ENCODE data around the gene CXCL16.

Gene CXCL16

DNA sequence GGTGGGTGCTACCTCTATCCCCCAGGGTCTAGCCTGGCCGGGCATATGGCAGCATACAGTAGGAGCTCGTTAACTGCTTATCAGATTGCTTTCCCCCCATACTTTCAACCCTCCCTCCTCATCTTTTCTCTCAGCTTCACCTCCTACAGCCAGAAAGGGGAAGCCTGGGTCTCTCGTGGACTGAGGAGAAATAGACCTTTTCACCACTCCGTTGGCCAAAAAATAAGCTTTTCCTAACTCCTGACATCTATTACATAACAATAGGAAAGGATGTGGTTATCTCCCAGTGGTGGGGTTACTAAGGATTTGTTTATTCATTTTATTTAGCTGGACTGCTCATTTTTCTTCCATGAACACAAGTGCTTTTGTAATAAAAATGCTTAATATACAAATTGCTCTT, 9.0 kb upstream of the CXCL16 start:
- no peaks in the 10 kb centered on the region for H3K36me3 ChIP-seq (ENCODE audit: control insufficient read depth, insufficient read depth, low read length)

DNA sequence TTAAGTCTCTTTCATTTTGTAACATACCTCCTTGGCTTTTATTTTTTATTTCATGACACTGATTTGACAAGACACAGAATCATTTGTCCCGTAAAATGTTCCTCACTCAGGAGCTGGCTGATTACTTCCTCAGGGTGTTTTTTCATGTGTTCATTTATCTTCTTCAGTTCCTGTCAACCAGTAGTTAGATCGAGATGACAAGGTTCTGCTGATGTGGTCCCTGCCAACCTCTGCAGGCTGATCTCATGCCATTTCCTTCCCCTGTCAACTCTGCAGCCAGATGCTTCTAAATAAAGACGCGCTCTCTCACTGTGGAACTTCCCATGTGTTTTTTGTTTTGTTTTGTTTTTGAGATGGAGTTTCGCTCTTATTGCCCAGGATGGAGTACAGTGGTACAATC, 8.1 kb upstream of the CXCL16 start:
- Histone ChIP-seq H3K4me1 (ENCODE audit: control insufficient read depth, insufficient read depth, low read length) (peaks cover 9% of the 10 kb centered on the region), H3K9ac (ENCODE audit: low read length) (no peak overlapping the region), H3K27me3 (ENCODE audit: control insufficient read depth, insufficient read depth, low read length) (peaks cover 32% of the 10 kb centered on the region), H3K36me3 (ENCODE audit: control insufficient read depth, insufficient read depth, low read length) (no peaks in the 10 kb centered on the region), H3K27ac (ENCODE audit: low read depth, low read length) (no peak overlapping the region), H3K4me3 (ENCODE audit: low read depth, low read length) (no peak overlapping the region), H3K9me3 (ENCODE audit: control insufficient read depth, insufficient read depth, low read depth, low read length) (no peaks in the 10 kb centered on the region)

More for the DNA sequence above, 9.0 kb upstream of the CXCL16 start:
- H3K4me1 ChIP-seq (ENCODE audit: control insufficient read depth, insufficient read depth, low read length): peaks cover 9% of the 10 kb centered on the region
- no peak overlapping the region for H3K9ac ChIP-seq (ENCODE audit: low read length)
- H3K27ac ChIP-seq (ENCODE audit: low read depth, low read length): no peak overlapping the region
- peaks cover 25% of the 10 kb centered on the region for H3K27me3 ChIP-seq (ENCODE audit: control insufficient read depth, insufficient read depth, low read length)
- H3K4me3 ChIP-seq (ENCODE audit: low read depth, low read length): no peak overlapping the region
- H3K9me3 ChIP-seq (ENCODE audit: control insufficient read depth, insufficient read depth, low read depth, low read length): no peaks in the 10 kb centered on the region

- Histone ChIP-seq H3K4me1 (ENCODE audit: control insufficient read depth, insufficient read depth, low read length) (peaks cover 9% of the 10 kb centered on the region), H3K9ac (ENCODE audit: low read length) (no peak overlapping the region), H3K9me3 (ENCODE audit: control insufficient read depth, insufficient read depth, low read depth, low read length) (no peaks in the 10 kb centered on the region), H3K27me3 (ENCODE audit: control insufficient read depth, insufficient read depth, low read length) (peaks cover 57% of the 10 kb centered on the region), H3K4me3 (ENCODE audit: low read depth, low read length) (peak overlapping the region; percentile 69), H3K27ac (ENCODE audit: low read depth, low read length) (no peak overlapping the region), H3K36me3 (ENCODE audit: control insufficient read depth, insufficient read depth, low read length) (no peaks in the 10 kb centered on the region)
These were observed 5.6 kb upstream of the CXCL16 start for GRCh38 chr17:4744999-4745969.

- peaks cover 71% of the 10 kb centered on the region for H3K27me3 ChIP-seq (ENCODE audit: control insufficient read depth, insufficient read depth, low read length)
- no peaks in the 10 kb centered on the region for H3K9me3 ChIP-seq (ENCODE audit: control insufficient read depth, insufficient read depth, low read depth, low read length)
- H3K27ac ChIP-seq (ENCODE audit: low read depth, low read length): no peak overlapping the region
- no peaks in the 10 kb centered on the region for H3K36me3 ChIP-seq (ENCODE audit: control insufficient read depth, insufficient read depth, low read length)
- no peak overlapping the region for H3K9ac ChIP-seq (ENCODE audit: low read length)
- peaks cover 9% of the 10 kb centered on the region for H3K4me1 ChIP-seq (ENCODE audit: control insufficient read depth, insufficient read depth, low read length)
- H3K4me3 ChIP-seq (ENCODE audit: low read depth, low read length): no peak overlapping the region
These were observed 4.2 kb upstream of the CXCL16 start for GRCh38 chr17:4743898-4744297.

- peaks cover 78% of the 10 kb centered on the region for H3K27me3 ChIP-seq (ENCODE audit: control insufficient read depth, insufficient read depth, low read length)
These were observed 3.5 kb upstream of the CXCL16 start for GRCh38 chr17:4743216-4743615.

GRCh38 chr17:4742629-4743028, 2.9 kb upstream of the CXCL16 start:
- Histone ChIP-seq H3K27me3 (ENCODE audit: control insufficient read depth, insufficient read depth, low read length) (peaks cover 84% of the 10 kb centered on the region), H3K9ac (ENCODE audit: low read length) (no peak overlapping the region), H3K27ac (ENCODE audit: low read depth, low read length) (no peak overlapping the region), H3K36me3 (ENCODE audit: control insufficient read depth, insufficient read depth, low read length) (no peaks in the 10 kb centered on the region), H3K4me1 (ENCODE audit: control insufficient read depth, insufficient read depth, low read length) (peaks cover 16% of the 10 kb centered on the region), H3K9me3 (ENCODE audit: control insufficient read depth, insufficient read depth, low read depth, low read length) (no peaks in the 10 kb centered on the region), H3K4me3 (ENCODE audit: low read depth, low read length) (no peak overlapping the region)

More at GRCh38 chr17:4743216-4743615, 3.5 kb upstream of the CXCL16 start:
- Histone ChIP-seq H3K4me1 (ENCODE audit: control insufficient read depth, insufficient read depth, low read length) (peaks cover 14% of the 10 kb centered on the region), H3K36me3 (ENCODE audit: control insufficient read depth, insufficient read depth, low read length) (no peaks in the 10 kb centered on the region), H3K9ac (ENCODE audit: low read length) (no peak overlapping the region), H3K27ac (ENCODE audit: low read depth, low read length) (no peak overlapping the region), H3K4me3 (ENCODE audit: low read depth, low read length) (no peak overlapping the region), H3K9me3 (ENCODE audit: control insufficient read depth, insufficient read depth, low read depth, low read length) (no peaks in the 10 kb centered on the region)

- Histone ChIP-seq H3K4me1 (ENCODE audit: control insufficient read depth, insufficient read depth, low read length) (peaks cover 16% of the 10 kb centered on the region), H3K9me3 (ENCODE audit: control insufficient read depth, insufficient read depth, low read depth, low read length) (no peaks in the 10 kb centered on the region), H3K36me3 (ENCODE audit: control insufficient read depth, insufficient read depth, low read length) (no peaks in the 10 kb centered on the region), H3K27ac (ENCODE audit: low read depth, low read length) (no peak overlapping the region), H3K9ac (ENCODE audit: low read length) (no peak overlapping the region), H3K4me3 (ENCODE audit: low read depth, low read length) (no peak overlapping the region), H3K27me3 (ENCODE audit: control insufficient read depth, insufficient read depth, low read length) (peaks cover 89% of the 10 kb centered on the region)
These were observed 2.4 kb upstream of the CXCL16 start for GRCh38 chr17:4742133-4742532.

DNA sequence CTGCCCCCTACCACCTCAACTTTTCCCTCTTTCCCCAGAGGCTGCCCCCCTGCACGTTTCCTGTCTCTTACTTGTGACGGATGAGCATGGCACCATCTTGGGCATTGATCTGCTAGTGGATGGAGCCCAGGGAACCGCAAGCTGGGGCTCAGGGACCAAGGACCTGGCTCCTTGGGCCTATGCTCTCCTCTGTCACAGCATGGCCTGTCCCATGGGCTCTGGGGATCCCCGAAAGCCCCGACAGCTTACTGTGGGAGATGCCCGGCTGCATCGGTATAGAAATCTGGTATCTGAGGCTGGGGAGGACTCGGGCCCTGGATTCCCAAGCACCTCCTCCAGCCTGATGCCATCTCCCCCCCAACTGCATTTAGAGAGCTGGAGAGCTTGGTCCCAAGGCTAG, 1.8 kb upstream of the CXCL16 start:
- Histone ChIP-seq H3K4me3 (ENCODE audit: low read depth, low read length) (no peak overlapping the region), H3K4me1 (ENCODE audit: control insufficient read depth, insufficient read depth, low read length) (peaks cover 16% of the 10 kb centered on the region), H3K27me3 (ENCODE audit: control insufficient read depth, insufficient read depth, low read length) (peaks cover 95% of the 10 kb centered on the region)

GRCh38 chr17:4740584-4740983, 856 bp upstream of the CXCL16 start:
- H3K36me3 ChIP-seq (ENCODE audit: control insufficient read depth, insufficient read depth, low read length): no peaks in the 10 kb centered on the region
- H3K4me3 ChIP-seq (ENCODE audit: low read depth, low read length): no peak overlapping the region
- H3K27ac ChIP-seq (ENCODE audit: low read depth, low read length): no peak overlapping the region
- H3K4me1 ChIP-seq (ENCODE audit: control insufficient read depth, insufficient read depth, low read length): peaks cover 12% of the 10 kb centered on the region
- no peaks in the 10 kb centered on the region for H3K9me3 ChIP-seq (ENCODE audit: control insufficient read depth, insufficient read depth, low read depth, low read length)
- peaks cover 96% of the 10 kb centered on the region for H3K27me3 ChIP-seq (ENCODE audit: control insufficient read depth, insufficient read depth, low read length)
- H3K9ac ChIP-seq (ENCODE audit: low read length): no peak overlapping the region

More for the DNA sequence above, 1.8 kb upstream of the CXCL16 start:
- no peaks in the 10 kb centered on the region for H3K9me3 ChIP-seq (ENCODE audit: control insufficient read depth, insufficient read depth, low read depth, low read length)
- no peak overlapping the region for H3K27ac ChIP-seq (ENCODE audit: low read depth, low read length)
- H3K36me3 ChIP-seq (ENCODE audit: control insufficient read depth, insufficient read depth, low read length): no peaks in the 10 kb centered on the region
- no peak overlapping the region for H3K9ac ChIP-seq (ENCODE audit: low read length)

DNA sequence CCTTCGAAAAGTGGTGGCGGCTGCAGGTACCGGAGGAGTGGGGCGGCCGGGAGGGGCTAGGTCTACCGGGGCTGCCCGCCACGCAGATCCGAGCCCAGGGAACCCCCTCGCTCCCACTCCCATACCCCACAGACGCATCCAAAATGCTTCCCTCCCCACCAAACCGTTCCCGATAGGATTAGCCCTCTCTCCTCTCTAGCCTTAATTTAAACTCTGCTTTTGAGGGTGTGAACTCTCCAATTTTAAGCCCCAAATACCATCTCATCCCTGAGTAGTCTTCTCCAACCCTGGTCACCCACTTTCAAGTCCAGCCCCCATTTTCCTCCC, 260 bp upstream of the CXCL16 start:
- no peaks in the 10 kb centered on the region for H3K9me3 ChIP-seq (ENCODE audit: control insufficient read depth, insufficient read depth, low read depth, low read length)
- no peak overlapping the region for H3K9ac ChIP-seq (ENCODE audit: low read length)
- peaks cover 98% of the 10 kb centered on the region for H3K27me3 ChIP-seq (ENCODE audit: control insufficient read depth, insufficient read depth, low read length)
- H3K4me1 ChIP-seq (ENCODE audit: control insufficient read depth, insufficient read depth, low read length): peaks cover 12% of the 10 kb centered on the region
- H3K36me3 ChIP-seq (ENCODE audit: control insufficient read depth, insufficient read depth, low read length): no peaks in the 10 kb centered on the region
- H3K27ac ChIP-seq (ENCODE audit: low read depth, low read length): no peak overlapping the region
- H3K4me3 ChIP-seq (ENCODE audit: low read depth, low read length): peak overlapping the region; percentile 86
